Measurements from ENCODE around the gene DHRS9.
"Not testable (repeated sequence)": the region's sequence is repeated elsewhere in the genome, so short reads cannot be mapped to it uniquely, and the experiment has no call there.

The DHRS9 gene

GRCh38 chr2:169069341-169069740, at the start of gene DHRS9:
TSS of gene DHRS9 (plus strand) at chr2:169069563. CDS start at chr2:169081582, 12,019 bp downstream.
- DNase-seq = no peak

DNA sequence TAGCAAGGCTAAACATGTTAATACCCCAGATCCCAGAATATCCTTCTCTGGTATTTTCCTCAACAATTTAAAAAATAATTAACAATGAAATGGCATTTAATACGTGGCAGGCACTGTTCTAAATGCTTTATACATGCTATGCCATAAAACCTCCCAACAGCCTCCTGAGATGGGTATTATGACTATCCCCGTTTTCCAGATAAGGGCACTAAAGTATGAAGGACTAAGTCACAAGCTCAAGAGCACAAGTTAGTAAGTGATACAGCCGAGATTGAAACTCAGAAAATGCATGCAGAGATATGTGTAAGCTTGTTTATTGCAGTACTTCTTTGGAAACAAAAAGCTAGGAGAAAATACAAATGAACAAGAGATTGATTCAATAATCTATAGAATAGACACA, 46.2 kb upstream of the DHRS9 start:
- no peak for DNase-seq

DNA sequence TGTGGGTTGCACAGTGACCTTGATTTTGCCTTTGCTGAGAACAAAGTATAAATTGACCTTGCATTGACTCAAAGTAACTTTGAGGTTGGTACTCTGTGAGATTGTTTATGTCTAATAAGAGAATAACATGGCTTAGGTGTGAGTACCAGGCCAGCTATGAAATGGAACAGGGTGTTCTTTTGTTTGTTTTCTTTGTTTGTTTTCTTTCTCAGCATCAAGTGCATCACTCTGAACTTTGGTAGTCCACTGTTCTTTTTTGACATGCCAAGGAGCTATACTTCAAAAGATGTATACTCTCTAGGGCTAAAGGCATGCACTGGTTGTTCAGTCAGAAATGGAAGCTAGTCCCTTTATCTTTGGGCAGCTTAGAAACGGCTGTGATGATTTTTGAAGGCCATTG, 43.3 kb upstream of the DHRS9 start:
- DNase-seq = no peak

GRCh38 chr2:169027234-169027633, 42.1 kb upstream of the DHRS9 start:
- no peak for DNase-seq

DNA sequence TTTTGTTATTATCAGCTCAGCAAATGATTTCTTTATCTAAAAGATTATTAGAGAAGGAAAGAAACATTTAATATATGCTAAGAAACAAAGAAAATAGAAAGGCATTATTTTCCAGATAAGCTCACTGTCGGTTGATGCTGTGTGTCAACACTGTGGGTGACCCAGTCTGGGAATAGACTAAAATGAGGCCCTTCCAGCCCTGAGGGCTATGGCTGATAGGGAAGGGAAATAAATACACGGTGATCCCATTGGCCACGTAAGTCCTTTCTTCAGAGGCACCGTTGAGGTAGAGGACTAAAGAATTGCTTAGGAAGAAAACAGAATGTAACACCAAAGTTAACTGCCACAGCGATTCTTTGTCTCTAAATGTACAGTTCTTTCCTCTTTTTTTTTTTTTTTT, 40.0 kb upstream of the DHRS9 start:
- no peak for DNase-seq

DNA sequence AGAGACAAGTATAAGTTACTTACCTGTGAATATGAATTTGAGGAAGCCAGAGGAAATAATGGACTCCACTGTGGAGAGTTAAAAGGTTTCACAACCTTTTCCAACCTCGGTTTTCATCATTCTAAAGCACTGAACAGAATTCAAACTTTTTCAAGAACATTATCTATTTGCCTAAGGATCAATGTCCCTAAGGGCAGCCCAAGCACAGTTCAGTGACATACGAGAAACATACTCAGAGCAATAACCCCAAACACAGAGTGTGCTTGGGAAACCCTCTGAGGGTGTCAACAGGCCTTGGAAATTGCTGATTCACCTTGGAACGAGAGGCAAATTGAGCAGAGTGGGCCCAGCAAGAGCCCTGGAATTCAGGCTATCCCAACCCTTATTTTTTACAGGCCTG, 38.2 kb upstream of the DHRS9 start, which contains the start of gene ABCB11:
TSS of gene ABCB11 (minus strand) at position 123 of the 400 bp plus-strand sequence. CDS start 13,199 bp downstream, outside the sequence.
- DNase-seq = no peak

- no peak for DNase-seq
Measured at GRCh38 chr2:169034256-169034655, 35.1 kb upstream of the DHRS9 start.

DNA sequence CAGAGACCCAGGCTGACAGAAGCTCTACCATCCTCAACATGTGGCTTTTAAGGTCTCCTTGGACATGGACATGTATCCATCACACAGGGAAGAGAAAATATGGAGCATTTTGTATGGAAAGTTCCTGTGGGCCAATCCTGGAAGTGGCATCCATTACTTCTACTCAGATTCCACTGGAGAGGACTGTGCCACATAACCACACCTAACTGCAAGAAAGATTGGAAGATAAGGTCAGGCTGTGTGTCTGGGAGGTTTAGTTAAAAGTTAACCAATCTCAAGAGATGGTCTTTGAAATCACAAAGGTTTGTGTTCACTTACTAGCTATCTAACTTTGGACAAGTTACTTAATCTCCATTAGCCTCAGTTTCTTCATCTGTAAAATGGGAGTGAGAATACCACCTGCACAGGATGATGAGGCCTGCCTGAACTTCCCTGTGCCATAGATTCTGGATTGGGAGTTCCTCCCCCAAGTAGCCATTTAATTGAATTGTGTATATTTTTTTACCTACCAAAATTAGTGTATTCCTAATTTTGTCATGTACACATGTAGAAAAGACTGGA, 34.3 kb upstream of the DHRS9 start:
- DNase-seq = no peak

DNA sequence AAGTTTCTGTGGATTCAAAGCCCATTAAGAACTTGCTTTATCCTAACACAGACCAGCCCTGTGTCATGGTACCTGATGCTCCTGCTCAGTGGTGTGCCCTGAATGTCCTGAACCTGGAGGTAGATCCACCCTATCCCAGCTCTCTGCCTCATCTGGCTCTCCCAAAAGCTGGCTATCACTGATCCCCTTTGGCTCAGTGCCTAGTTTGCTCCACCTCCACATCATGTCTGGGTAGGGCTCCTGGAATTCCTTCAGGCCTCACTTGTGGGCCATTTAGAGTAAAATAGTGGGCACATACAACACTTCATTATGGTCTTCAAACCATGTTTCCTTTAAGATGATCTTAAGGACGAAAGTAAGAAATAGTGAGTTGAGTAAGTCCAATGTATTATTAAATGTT, 33.5 kb upstream of the DHRS9 start:
- no peak for DNase-seq

DNA sequence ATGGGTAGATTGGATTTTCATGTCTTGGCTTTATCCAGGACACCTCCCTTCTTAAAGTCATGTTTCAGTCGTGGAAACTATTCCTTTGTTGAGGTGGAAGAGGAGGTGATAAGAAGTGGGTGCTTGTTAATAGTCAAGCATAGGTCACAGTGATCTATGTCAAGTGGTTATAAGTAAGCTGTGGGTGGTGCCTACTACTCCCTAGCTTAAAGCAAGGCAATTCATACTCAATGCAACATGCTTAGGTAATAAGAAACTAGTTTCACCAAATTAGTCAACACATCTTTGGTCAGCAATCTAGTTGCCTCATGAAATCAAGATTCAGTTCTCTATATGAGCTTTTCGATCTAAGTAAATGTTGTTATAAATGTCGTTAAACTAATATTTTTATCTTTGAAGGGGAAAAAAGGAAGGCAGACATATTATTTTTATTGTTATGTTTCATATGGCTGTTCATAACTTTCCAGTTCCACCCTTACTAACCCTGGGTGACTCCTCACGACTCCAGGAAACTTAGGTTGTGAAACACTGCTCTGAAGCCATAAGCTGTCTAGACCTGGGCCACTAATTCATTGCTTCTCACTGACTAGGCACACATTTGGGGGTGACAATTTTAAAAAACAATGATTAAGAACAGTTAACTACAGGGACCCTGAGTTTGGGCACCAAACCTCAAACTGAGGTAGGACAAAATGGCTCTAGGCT, 32.5 kb upstream of the DHRS9 start:
- no peak for DNase-seq

GRCh38 chr2:169038338-169038757, 31.0 kb upstream of the DHRS9 start:
- no peak for DNase-seq

GRCh38 chr2:169039702-169040101, 29.7 kb upstream of the DHRS9 start:
- no peak for DNase-seq

GRCh38 chr2:169041594-169041993, 27.8 kb upstream of the DHRS9 start:
- no peak for DNase-seq

DNA sequence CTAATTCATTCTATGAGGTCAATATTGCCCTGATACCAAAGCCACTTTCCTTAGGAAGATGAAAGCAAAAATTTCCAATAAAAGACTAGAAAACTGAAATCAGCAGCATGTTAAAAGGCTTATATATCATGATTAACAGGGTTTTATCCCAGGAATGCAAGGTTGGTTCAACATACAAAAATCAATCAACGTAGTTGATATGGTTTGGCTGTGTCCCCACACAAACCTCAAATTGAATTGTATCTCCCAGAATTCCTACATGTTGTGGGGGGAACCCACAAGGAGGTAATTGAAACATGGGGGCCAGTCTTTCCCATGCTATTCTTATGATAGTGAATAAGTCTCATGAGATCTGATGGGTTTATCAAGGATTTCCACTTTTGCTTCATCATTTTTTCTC, 26.5 kb upstream of the DHRS9 start:
- no peak for DNase-seq

- no peak for DNase-seq
Measured at GRCh38 chr2:169046440-169047151, 22.8 kb upstream of the DHRS9 start.

GRCh38 chr2:169047256-169048250, 21.8 kb upstream of the DHRS9 start:
- DNase-seq = no peak

GRCh38 chr2:169049142-169049541, 20.2 kb upstream of the DHRS9 start:
- no peak for DNase-seq

GRCh38 chr2:169050476-169051240, 18.7 kb upstream of the DHRS9 start:
- DNase-seq = no peak

- not testable (repeated sequence) for DNase-seq
Measured at GRCh38 chr2:169054575-169054974, 14.8 kb upstream of the DHRS9 start.

DNA sequence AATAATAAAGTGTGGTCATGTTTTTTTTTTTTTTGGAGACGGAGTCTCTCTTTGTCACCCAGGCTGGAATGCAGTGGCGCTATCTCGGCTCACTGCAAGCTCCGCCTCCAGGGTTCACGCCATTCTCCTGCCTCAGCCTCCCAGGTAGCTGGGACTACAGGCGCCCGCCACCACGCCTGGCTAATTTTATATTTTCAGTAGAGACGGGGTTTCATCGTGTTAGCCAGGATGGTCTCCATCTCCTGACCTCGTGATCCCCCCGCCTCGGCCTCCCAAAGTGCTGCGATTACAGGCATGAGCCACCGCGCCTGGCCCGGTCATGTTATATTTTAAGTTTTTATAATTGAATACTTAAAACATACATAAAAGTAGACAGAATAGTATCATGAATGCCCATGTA, 5.2 kb upstream of the DHRS9 start:
- not testable (repeated sequence) for DNase-seq

- DNase-seq = no peak
Measured at GRCh38 chr2:169065422-169065821, 3.9 kb upstream of the DHRS9 start.
